Measurements from ENCODE around the gene OPTC.

Gene OPTC

DNA sequence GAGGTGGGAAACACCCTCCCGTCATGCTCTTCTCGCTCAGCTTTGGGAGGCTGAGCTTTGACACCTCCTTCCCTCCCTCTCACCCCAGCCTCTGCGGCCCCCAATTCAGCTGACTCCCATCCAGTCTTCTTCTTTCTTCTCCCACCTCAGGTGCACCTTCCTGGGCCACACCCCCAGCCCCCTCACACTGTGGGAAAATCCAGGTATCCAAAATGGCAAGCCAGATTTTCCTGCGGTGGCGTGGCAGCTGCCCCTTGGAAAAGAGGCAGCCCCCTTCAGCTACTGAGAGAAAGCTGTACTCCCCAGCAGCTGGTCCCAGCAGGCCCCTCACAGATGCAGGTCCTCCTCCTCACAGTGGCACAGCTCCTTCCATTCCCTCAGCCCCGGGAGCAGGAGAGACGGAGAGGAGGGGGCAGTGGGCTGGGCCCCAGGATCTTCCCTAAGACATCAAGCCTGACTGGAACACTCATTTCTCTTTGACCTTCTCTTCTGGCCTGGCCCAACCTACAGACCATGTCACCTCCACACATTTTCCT is 61.6 kb downstream of the OPTC start:
- Histone ChIP-seq H3K36me3 (no peaks in the 10 kb centered on the region), H3K27me3 (no peaks in the 10 kb centered on the region), H3K9me3 (no peaks in the 10 kb centered on the region), H3K4me1 (peaks cover 5% of the 10 kb centered on the region), H3K4me3 (ENCODE audit: low read depth, low read length) (no peak overlapping the region)
- DNase-seq, result no peak
- TF ChIP-seq, protein P1, sequence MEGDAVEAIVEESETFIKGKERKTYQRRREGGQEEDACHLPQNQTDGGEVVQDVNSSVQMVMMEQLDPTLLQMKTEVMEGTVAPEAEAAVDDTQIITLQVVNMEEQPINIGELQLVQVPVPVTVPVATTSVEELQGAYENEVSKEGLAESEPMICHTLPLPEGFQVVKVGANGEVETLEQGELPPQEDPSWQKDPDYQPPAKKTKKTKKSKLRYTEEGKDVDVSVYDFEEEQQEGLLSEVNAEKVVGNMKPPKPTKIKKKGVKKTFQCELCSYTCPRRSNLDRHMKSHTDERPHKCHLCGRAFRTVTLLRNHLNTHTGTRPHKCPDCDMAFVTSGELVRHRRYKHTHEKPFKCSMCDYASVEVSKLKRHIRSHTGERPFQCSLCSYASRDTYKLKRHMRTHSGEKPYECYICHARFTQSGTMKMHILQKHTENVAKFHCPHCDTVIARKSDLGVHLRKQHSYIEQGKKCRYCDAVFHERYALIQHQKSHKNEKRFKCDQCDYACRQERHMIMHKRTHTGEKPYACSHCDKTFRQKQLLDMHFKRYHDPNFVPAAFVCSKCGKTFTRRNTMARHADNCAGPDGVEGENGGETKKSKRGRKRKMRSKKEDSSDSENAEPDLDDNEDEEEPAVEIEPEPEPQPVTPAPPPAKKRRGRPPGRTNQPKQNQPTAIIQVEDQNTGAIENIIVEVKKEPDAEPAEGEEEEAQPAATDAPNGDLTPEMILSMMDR (IDR thresholded peaks at IDR 0.05; ENCODE audit: low read depth, low read length), result no peak

DNA sequence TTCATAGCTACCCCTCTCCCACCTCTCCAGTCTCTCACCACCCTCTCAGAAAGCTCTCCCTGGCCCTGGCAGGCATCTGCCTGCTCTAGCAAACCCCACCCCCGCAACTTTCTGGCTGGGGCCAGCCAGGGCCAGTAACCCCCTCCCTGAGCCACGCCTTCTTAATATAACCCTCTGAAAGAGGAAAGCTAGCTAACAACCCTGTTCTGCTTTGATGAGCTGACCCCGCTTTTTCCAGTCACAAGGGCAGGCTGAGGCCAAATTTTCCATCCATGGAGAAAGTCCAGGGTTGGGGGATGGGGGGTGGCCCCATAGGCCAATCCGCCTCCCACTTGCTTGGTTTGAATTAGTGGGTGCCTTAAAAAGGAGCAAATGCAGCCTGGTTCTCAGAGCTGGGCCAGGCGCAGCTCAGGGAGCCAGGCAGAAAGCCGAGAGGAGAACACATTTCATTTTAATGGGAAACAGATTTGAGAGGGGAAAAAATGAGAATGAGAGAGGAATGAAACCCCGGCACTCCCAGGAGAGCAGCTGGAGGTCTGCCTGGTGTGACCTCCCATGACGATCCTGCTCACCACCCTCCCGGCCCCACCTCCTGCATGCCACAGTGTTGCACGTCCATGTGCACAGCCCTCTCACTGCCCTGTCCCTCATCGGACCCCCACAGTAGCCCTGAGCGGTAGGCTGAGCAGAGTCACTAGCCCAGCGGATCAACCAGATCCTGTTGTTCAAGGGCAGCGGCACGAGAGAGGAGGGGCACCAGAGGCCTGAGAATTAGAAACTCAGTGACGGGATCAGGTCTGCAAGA is 62.3 kb downstream of the OPTC start:
- H3K36me3 ChIP-seq, result no peaks in the 10 kb centered on the region
- TF ChIP-seq, protein P1 (IDR thresholded peaks at IDR 0.05; ENCODE audit: low read depth, low read length), result no peak
- H3K4me1 ChIP-seq, result peaks cover 5% of the 10 kb centered on the region
- H3K27me3 ChIP-seq, result no peaks in the 10 kb centered on the region
- 0 out of 2 replicates have a peak overlapping the region, but pooled peaks have one; percentile 7 for H3K4me3 ChIP-seq (ENCODE audit: low read depth, low read length)
- no peaks in the 10 kb centered on the region for H3K9me3 ChIP-seq
- peak; percentile 30 for DNase-seq

DNA sequence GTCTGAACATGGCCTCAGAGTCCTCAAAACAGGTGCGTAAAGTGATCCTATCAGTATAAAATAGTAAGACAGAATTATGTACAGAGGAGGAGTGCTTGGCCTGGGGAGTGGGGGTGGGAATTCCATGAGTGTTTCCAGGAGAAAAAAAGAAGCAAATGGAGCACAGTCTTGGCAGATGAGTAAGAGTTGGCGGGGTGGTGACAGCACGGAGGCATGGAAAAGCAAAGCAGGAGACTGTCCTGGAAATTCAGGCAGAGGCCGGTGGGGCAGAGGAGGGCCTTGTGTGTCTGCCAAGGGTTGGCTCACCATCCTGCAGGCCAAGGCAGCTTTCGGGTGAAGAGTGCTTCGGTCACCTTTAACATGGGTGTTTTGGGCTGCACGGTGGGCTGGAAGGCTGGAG is 63.4 kb downstream of the OPTC start:
- Histone ChIP-seq H3K4me3 (ENCODE audit: low read depth, low read length) (no peak overlapping the region), H3K36me3 (no peaks in the 10 kb centered on the region), H3K4me1 (peaks cover 5% of the 10 kb centered on the region), H3K27me3 (no peaks in the 10 kb centered on the region), H3K9me3 (no peaks in the 10 kb centered on the region)
- no peak for DNase-seq
- TF ChIP-seq, protein P1 (IDR thresholded peaks at IDR 0.05; ENCODE audit: low read depth, low read length), result no peak

DNA sequence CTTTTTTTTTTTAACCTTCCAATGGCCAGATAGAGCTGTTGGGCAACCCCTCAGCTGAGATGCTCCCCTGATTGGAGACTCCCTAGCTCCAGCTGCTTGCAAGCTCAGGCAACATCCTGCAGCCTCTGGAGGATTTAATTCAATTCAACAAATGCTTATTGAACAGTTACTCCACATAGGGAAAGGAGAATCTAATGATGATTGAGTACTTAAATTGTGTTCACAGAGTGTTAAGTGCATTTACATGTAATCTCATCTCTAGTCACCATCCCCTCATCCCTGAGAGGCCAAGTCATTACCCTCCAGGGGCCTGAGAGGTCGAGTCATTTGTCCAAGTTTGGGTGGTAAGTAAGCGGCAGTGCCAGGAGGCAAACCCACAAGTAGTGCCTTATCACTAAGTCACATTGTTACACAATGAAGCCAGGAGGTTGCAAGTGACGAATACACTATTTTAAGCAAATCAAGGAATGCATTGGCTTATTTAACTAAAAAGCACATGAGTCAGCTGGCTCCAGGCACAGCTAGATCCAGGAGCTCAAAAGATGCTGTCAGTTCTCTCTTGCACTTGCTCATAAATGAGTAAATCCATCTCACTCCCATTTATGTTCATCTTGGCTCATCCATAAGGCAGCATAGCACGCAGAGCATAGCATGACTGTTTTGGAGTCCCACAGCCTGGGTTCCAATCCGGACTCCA is 64.3 kb downstream of the OPTC start:
- DNase-seq, result no peak

More for the DNA sequence above, 64.3 kb downstream of the OPTC start:
- no peaks in the 10 kb centered on the region for H3K27me3 ChIP-seq
- H3K9me3 ChIP-seq, result no peaks in the 10 kb centered on the region
- H3K36me3 ChIP-seq, result no peaks in the 10 kb centered on the region
- H3K4me3 ChIP-seq (ENCODE audit: low read depth, low read length), result no peak overlapping the region
- TF ChIP-seq, protein P1 (IDR thresholded peaks at IDR 0.05; ENCODE audit: low read depth, low read length), result no peak
- peaks cover 5% of the 10 kb centered on the region for H3K4me1 ChIP-seq
